Measurements from ENCODE around the gene GAGE12J. TPM values are rescaled to one million over a fixed set of nuclear protein-coding genes. Genes with fewer than 3 reads are reported as not detected.

Gene GAGE12J
- total RNA-seq, 6 experiments from 2014 or later = not detected

DNA sequence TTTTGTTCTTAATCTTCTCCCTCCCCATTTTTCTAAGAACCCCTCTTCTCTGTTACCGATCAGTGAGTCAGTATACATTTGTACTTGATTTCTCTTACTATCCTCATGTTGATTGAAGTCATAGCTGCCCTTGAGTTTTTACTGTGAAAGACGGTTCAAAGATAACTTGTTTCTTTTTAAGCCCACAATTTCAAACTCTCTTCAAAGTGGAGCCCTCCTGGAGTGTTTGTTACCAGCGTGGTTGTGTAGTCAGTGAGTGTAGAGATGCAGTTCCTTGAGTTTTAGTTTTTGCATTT is 44.4 kb upstream of the GAGE12J start:
- Mint-ChIP-seq H3K4me3 (no peak overlapping the region), H3K36me3 (ENCODE audit: low read depth) (peaks cover 5% of the 10 kb centered on the region; the same call in 1 of the 2 replicates), H3K4me1 (ENCODE audit: low read depth) (peaks cover 6% of the 10 kb centered on the region), H3K27me3 (ENCODE audit: insufficient read depth) (no peaks in the 10 kb centered on the region; the same call in 1 of the 2 replicates), H3K9me3 (no peaks in the 10 kb centered on the region), H3K27ac (no peak overlapping the region)
- no peak for DNase-seq
- TF ChIP-seq, protein P1, sequence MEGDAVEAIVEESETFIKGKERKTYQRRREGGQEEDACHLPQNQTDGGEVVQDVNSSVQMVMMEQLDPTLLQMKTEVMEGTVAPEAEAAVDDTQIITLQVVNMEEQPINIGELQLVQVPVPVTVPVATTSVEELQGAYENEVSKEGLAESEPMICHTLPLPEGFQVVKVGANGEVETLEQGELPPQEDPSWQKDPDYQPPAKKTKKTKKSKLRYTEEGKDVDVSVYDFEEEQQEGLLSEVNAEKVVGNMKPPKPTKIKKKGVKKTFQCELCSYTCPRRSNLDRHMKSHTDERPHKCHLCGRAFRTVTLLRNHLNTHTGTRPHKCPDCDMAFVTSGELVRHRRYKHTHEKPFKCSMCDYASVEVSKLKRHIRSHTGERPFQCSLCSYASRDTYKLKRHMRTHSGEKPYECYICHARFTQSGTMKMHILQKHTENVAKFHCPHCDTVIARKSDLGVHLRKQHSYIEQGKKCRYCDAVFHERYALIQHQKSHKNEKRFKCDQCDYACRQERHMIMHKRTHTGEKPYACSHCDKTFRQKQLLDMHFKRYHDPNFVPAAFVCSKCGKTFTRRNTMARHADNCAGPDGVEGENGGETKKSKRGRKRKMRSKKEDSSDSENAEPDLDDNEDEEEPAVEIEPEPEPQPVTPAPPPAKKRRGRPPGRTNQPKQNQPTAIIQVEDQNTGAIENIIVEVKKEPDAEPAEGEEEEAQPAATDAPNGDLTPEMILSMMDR (IDR thresholded peaks at IDR 0.05) = no peak

DNA sequence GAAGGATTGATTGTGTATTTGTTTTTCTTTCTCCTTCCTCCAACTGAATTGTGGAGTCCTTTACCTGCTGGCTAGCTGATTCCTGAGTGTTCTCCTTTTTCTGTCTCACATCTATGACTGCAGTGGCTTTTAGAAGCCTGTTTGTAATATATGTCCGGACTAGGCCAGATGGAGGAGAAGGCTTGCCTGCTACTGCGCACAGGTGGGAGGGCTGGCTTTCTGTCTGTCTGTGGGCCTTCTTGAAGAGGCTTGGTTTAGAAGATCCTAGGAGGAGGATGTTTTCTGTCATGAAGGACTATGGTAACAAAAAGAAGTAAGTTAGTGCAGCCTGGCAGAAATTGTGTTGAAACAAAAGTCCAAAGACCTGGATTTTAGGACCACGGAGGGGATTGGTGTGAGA is 43.8 kb upstream of the GAGE12J start:
- H3K4me1 Mint-ChIP-seq (ENCODE audit: low read depth) = peaks cover 9% of the 10 kb centered on the region
- no peaks in the 10 kb centered on the region; the same call in 1 of the 2 replicates for H3K27me3 Mint-ChIP-seq (ENCODE audit: insufficient read depth)
- H3K36me3 Mint-ChIP-seq (ENCODE audit: low read depth) = peaks cover 5% of the 10 kb centered on the region; the same call in 1 of the 2 replicates
- no peak overlapping the region for H3K27ac Mint-ChIP-seq
- no peaks in the 10 kb centered on the region for H3K9me3 Mint-ChIP-seq
- TF ChIP-seq, protein P1 (IDR thresholded peaks at IDR 0.05) = no peak
- H3K4me3 Mint-ChIP-seq = no peak overlapping the region
- DNase-seq = no peak

DNA sequence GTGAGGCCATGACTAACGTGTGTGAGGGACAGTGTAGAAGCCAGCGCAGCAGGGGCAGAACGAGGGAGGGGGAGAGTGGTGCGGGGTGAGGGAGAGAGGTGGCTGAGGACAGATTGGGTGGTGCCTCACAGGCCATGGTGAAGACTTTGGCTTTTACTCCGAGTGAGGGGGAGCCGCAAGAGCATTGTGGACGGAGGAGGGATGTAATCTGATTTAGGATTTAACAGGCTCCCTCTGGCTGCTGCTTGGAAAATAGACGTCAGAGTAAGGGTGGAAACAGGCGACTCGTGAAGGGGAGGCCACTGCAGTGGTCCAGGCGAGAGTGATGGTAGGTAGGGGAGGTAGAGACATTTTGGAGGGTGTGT is 39.2 kb upstream of the GAGE12J start:
- Mint-ChIP-seq H3K4me1 (ENCODE audit: low read depth) (peaks cover 9% of the 10 kb centered on the region), H3K36me3 (ENCODE audit: low read depth) (no peaks in the 10 kb centered on the region), H3K4me3 (no peak overlapping the region; the same call in 1 of the 2 replicates), H3K27me3 (ENCODE audit: insufficient read depth) (no peaks in the 10 kb centered on the region; the same call in 1 of the 2 replicates), H3K9me3 (no peaks in the 10 kb centered on the region), H3K27ac (peak overlapping the region; percentile 57; the same call in 1 of the 2 replicates)
- TF ChIP-seq, protein P1 (IDR thresholded peaks at IDR 0.05) = no peak; the same call in 1 of the 2 replicates
- peak; percentile 22 for DNase-seq

DNA sequence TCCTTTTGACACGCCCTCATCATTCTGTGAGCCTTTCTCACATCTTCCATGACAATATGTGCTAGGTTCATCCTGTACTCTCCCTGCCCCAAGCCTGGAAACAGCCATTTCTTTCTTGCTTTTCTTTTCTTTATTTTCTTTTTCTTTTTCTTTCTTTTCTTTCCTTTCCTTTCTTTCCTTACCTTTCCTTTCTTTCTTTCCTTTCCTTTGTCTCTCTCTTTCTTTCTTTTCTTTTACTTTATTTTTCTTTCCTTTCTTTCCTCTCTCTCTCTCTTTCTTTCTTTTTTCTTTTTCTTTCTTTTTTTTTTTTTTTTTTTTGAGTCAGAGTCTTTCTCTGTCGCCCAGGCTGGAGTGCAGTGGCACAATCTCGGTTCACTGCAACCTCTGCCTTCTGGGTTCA is 37.6 kb upstream of the GAGE12J start:
- Mint-ChIP-seq H3K36me3 (ENCODE audit: low read depth) (no peaks in the 10 kb centered on the region), H3K4me3 (no peak overlapping the region), H3K27me3 (ENCODE audit: insufficient read depth) (no peaks in the 10 kb centered on the region; the same call in 1 of the 2 replicates), H3K27ac (no peak overlapping the region), H3K9me3 (no peaks in the 10 kb centered on the region), H3K4me1 (ENCODE audit: low read depth) (peaks cover 9% of the 10 kb centered on the region)
- TF ChIP-seq, protein P1 (IDR thresholded peaks at IDR 0.05) = no peak
- no peak for DNase-seq

DNA sequence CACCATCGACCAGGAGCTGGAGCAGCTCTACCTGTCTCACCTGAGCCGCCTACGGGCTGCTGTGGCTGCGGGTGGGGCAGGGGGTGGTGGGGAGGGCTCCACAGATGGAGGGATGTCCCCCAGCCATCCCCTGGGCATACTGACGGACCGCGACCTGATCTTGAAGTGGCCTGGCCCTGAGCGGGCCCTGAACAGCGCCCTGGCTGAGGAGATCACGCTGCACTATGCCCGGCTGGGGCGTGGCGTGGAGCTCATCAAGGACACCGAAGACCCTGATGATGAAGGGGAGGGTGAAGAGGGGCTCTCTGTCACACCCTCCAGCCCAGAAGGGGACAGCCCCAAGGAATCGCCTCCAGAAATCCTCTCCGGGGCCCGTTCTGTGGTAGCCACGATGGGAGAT is 35.7 kb upstream of the GAGE12J start:
- TF ChIP-seq, protein P1 (IDR thresholded peaks at IDR 0.05) = no peak
- no peak for DNase-seq
- no peak overlapping the region for H3K4me3 Mint-ChIP-seq
- no peaks in the 10 kb centered on the region for H3K9me3 Mint-ChIP-seq
- no peaks in the 10 kb centered on the region for H3K36me3 Mint-ChIP-seq (ENCODE audit: low read depth)
- H3K27ac Mint-ChIP-seq = no peak overlapping the region
- peaks cover 9% of the 10 kb centered on the region for H3K4me1 Mint-ChIP-seq (ENCODE audit: low read depth)
- no peaks in the 10 kb centered on the region; the same call in none of the 2 replicates for H3K27me3 Mint-ChIP-seq (ENCODE audit: insufficient read depth)

DNA sequence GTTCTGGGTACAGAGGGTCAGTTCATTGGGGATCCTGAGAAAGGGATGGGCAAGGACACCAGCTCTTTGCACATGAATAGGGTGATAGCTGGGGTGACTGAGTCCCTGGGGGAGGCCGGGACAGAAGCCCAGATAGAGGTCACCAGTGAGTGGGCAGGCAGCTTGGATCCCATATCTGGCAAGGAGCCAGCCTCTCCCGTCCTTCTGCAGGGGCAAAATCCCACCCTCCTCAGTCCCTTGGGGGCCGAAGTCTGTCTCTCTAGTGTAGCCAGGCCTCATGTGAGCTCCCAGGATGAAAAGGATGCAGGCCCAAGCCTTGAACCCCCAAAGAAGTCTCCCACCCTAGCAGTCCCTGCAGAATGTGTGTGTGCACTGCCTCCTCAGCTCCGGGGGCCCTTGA is 35.3 kb upstream of the GAGE12J start:
- Mint-ChIP-seq H3K36me3 (ENCODE audit: low read depth) (no peaks in the 10 kb centered on the region), H3K4me3 (no peak overlapping the region), H3K4me1 (ENCODE audit: low read depth) (peaks cover 10% of the 10 kb centered on the region), H3K27ac (no peak overlapping the region), H3K27me3 (ENCODE audit: insufficient read depth) (no peaks in the 10 kb centered on the region; the same call in none of the 2 replicates), H3K9me3 (no peaks in the 10 kb centered on the region)
- no peak for DNase-seq
- TF ChIP-seq, protein P1 (IDR thresholded peaks at IDR 0.05) = no peak
